ENCODE measurements around the gene SARNP. TPM values are rescaled to one million over a fixed set of nuclear protein-coding genes. Genes with fewer than 3 reads are reported as not detected.

SARNP gene
- total and polyA plus RNA-seq, 9 of the 15 experiments (the other 6 are each of a cell fraction or from before 2014, with no cell fraction given): 70.1 to 400 (median 198) TPM

- TF ChIP-seq, protein P1, sequence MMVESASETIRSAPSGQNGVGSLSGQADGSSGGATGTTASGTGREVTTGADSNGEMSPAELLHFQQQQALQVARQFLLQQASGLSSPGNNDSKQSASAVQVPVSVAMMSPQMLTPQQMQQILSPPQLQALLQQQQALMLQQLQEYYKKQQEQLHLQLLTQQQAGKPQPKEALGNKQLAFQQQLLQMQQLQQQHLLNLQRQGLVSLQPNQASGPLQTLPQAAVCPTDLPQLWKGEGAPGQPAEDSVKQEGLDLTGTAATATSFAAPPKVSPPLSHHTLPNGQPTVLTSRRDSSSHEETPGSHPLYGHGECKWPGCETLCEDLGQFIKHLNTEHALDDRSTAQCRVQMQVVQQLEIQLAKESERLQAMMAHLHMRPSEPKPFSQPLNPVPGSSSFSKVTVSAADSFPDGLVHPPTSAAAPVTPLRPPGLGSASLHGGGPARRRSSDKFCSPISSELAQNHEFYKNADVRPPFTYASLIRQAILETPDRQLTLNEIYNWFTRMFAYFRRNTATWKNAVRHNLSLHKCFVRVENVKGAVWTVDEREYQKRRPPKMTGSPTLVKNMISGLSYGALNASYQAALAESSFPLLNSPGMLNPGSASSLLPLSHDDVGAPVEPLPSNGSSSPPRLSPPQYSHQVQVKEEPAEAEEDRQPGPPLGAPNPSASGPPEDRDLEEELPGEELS (CRISPR knock-in tag; IDR thresholded peaks at IDR 0.05; ENCODE audit: borderline replicate concordance): no peak
- TF ChIP-seq, protein P2, sequence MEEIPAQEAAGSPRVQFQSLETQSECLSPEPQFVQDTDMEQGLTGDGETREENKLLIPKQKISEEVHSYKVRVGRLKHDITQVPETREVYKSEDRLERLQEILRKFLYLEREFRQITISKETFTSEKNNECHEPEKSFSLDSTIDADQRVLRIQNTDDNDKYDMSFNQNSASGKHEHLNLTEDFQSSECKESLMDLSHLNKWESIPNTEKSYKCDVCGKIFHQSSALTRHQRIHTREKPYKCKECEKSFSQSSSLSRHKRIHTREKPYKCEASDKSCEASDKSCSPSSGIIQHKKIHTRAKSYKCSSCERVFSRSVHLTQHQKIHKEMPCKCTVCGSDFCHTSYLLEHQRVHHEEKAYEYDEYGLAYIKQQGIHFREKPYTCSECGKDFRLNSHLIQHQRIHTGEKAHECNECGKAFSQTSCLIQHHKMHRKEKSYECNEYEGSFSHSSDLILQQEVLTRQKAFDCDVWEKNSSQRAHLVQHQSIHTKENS (CRISPR knock-in tag; IDR thresholded peaks at IDR 0.05): no peak
- TF ChIP-seq HDGF (IDR thresholded peaks at IDR 0.05): no peak
- TF ChIP-seq GATAD2B (IDR thresholded peaks at IDR 0.05; ENCODE audit: borderline replicate concordance): 0 out of 2 replicates have a peak, but pooled peaks have one; percentile 21
- TF ChIP-seq, protein P3, sequence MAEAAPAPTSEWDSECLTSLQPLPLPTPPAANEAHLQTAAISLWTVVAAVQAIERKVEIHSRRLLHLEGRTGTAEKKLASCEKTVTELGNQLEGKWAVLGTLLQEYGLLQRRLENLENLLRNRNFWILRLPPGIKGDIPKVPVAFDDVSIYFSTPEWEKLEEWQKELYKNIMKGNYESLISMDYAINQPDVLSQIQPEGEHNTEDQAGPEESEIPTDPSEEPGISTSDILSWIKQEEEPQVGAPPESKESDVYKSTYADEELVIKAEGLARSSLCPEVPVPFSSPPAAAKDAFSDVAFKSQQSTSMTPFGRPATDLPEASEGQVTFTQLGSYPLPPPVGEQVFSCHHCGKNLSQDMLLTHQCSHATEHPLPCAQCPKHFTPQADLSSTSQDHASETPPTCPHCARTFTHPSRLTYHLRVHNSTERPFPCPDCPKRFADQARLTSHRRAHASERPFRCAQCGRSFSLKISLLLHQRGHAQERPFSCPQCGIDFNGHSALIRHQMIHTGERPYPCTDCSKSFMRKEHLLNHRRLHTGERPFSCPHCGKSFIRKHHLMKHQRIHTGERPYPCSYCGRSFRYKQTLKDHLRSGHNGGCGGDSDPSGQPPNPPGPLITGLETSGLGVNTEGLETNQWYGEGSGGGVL (CRISPR knock-in tag; IDR thresholded peaks at IDR 0.05): no peak
- TF ChIP-seq ZNF436 (CRISPR knock-in tag; IDR thresholded peaks at IDR 0.05): no peak
- TF ChIP-seq TSC22D4 (tag; IDR thresholded peaks at IDR 0.05): no peak
- TF ChIP-seq ZNF174 (CRISPR knock-in tag; IDR thresholded peaks at IDR 0.05): no peak
- TF ChIP-seq NR0B1 (IDR thresholded peaks at IDR 0.05; ENCODE audit: partially characterized antibody): no peak
- no peak for TF ChIP-seq DLX4 (CRISPR knock-in tag; IDR thresholded peaks at IDR 0.05)
- TF ChIP-seq SIX5 (IDR thresholded peaks at IDR 0.05; ENCODE audit: borderline replicate concordance in 1 of 2, insufficient read depth in 1 of 2, low read depth in 1 of 2, low read length in 2 of 2): peak in 1 of 2 experiments; percentile 15; a peak in 1 of 4 replicates
- TF ChIP-seq, protein P4, sequence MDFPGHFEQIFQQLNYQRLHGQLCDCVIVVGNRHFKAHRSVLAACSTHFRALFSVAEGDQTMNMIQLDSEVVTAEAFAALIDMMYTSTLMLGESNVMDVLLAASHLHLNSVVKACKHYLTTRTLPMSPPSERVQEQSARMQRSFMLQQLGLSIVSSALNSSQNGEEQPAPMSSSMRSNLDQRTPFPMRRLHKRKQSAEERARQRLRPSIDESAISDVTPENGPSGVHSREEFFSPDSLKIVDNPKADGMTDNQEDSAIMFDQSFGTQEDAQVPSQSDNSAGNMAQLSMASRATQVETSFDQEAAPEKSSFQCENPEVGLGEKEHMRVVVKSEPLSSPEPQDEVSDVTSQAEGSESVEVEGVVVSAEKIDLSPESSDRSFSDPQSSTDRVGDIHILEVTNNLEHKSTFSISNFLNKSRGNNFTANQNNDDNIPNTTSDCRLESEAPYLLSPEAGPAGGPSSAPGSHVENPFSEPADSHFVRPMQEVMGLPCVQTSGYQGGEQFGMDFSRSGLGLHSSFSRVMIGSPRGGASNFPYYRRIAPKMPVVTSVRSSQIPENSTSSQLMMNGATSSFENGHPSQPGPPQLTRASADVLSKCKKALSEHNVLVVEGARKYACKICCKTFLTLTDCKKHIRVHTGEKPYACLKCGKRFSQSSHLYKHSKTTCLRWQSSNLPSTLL (IDR thresholded peaks at IDR 0.05): no peak
- no peak for TF ChIP-seq NCOA1 (IDR thresholded peaks at IDR 0.05; ENCODE audit: low read depth)
- peak; percentile 80; the same call in 1 of the 2 replicates for TF ChIP-seq KLF1 (tag; IDR thresholded peaks at IDR 0.05)
- TF ChIP-seq NFXL1 (CRISPR knock-in tag; IDR thresholded peaks at IDR 0.05): no peak
- no peak; the same call in 1 of the 2 replicates for TF ChIP-seq TCF7 (IDR thresholded peaks at IDR 0.05; ENCODE audit: borderline replicate concordance)
- peak; percentile 74; the same call in 1 of the 2 replicates for TF ChIP-seq RUNX1 (IDR thresholded peaks at IDR 0.05; ENCODE audit: low read depth)
- no peak for TF ChIP-seq NFE2 (IDR thresholded peaks at IDR 0.05; ENCODE audit: low read depth)
- TF ChIP-seq NR3C1 (CRISPR knock-in tag; IDR thresholded peaks at IDR 0.05): no peak
These were observed 101.5 kb downstream of the SARNP start, which contains the start of gene BLOC1S1 (continued) for GRCh38 chr12:55715833-55716581.

Measured in K562 (cell line).